HG03135 (cell line): ENCODE measurements around the gene GPRIN2.
A peak's percentile ranks its signal among the peaks of the same experiment; 100 is the strongest.
"Not testable (repeated sequence)": the region's sequence is repeated elsewhere in the genome, so short reads cannot be mapped to it uniquely, and the experiment has no call there.

ENCODE experiments used
- ATAC-seq: cut with Tn5 transposase; IDR thresholded peaks from one replicate; pipeline ENCODE4 v1.9.1; 2021; ENCODE audit warnings: mild to moderate bottlenecking, moderate library complexity; ENCODE audit not compliant: unreplicated experiment

Gene GPRIN2

DNA sequence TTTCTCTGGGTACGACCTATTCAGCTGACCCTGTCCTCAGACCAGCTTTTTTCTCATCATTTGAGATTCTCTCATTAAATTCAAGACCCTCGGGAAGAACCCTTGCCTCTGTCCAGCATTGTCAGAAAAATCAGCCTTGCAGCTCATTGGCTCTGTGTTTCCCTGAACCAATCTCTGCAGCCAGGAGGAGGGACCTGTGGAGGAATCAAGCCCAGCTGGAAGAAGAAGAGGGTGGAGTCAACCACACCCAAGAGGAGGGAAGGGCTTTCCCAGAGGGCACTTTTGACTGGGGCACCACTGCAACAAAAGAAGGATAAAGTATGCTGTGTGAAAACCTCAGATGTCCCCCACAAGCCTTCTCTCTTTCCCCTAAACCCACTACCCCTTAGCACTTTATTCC, 14.2 kb upstream of the GPRIN2 start:
- not testable (repeated sequence) for ATAC-seq

DNA sequence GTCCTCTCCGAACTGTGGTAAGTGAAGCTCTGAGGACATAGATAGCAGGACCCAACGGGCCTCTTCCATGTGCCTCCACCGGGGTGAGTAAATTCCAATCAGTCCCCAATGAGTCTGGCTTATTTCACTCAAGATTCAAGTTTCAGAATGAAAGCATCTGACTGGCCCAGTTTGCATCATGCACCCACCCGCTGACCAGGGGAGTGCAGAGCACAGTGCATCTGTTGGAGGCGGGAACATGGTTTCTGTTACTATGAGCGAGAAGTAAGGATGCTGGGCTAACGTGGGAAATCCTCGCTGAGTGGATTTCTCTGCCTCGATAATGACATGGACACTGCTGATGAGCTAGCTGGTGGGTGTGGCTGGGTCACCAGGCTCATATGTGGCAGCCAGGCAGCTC, 10.7 kb upstream of the GPRIN2 start:
- ATAC-seq, result not testable (repeated sequence)

DNA sequence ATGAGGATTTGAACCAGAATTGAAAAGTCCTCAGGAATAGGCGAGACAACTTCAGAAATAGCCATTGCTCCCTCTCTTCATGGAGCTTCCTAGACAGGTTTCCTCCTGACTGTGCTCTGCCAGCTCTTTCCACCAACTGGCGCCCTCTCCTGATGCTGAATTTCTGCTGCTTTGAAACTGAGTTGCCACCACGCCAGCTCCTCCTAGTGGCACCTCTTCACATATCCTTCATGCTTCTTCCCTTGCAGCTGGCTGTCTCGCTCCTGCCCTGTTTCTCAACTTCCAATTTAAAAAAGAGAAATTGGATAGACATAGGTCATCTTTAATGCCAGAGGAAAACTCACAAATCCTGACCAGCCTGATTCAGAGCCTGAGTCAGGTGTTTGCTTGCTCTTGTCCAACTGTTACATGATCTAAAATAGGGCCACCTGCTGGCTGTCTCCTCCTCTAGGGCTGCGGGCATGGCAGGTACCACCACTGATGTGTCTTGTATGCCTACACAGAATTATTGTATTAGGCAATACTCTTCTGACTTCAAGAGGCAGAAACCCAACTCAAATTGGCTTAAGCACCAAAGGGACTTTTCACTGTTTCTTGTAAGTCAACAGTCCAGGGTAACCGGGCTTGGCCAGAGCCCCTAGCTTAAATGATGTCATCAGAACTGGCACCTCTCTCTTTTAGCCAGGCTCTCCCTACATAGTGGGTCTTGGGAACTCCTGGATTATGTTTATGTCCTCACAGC, 9.3 kb upstream of the GPRIN2 start:
- peak; percentile 85 for ATAC-seq

DNA sequence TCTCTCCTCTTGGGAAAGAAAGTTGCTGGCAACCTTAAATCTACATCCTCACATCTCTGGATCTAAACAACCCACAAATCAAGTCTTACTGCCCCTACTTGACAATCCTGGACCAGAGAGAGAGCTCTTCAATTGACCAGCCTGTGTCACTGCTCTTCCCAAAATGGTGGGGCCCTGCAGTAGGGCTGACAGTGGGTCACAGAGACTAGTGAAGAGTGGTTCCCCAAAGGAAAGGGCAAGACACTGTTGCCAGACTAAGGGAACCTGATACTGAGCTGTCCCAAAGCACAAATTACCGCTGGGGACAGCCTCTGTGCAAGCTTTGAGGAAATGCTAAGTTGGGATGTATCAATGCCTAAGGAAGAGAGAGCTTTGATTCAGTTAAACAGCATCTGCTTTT, 4.5 kb upstream of the GPRIN2 start:
- ATAC-seq, result no peak

DNA sequence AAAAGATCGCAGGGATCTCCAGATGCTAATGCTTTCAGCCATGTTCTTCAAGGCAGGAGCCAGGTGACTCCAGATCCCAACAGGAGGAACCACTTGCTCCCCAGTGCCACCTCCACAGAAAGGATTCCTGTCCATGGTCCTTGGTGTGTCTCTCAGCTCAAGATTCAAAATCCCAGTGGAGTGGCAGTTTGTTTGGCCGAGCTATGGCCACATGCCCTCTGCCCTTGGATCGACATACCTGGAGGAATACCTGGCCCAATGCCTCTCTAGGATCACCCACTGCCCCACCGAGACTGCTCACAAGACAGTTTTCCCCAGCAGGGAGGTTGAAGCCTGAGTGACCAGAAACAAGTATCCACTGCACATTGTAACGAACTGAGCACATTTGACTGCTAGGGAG, 3.9 kb upstream of the GPRIN2 start:
- ATAC-seq, result no peak

DNA sequence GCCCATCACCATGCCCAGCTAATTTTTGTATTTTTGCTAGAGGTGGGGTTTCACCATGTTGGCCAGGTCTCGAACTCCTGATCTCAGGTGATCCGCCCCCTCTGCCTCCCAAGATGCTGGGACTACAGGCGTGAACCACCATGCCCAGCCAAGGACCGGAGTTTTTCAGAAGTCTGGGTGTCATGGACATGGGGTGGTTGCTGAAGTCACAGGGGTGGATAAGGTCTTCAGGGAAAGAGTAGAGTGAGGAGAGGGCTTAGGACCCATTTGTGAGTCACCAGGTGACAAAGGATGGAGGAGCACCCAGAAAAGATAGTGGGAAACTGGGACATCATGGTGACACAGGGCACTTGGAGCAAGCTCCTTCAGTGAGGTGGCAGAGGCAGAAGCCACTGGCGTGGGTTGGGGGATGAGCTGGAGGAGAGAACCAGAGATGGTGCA, 2.8 kb upstream of the GPRIN2 start:
- no peak for ATAC-seq

DNA sequence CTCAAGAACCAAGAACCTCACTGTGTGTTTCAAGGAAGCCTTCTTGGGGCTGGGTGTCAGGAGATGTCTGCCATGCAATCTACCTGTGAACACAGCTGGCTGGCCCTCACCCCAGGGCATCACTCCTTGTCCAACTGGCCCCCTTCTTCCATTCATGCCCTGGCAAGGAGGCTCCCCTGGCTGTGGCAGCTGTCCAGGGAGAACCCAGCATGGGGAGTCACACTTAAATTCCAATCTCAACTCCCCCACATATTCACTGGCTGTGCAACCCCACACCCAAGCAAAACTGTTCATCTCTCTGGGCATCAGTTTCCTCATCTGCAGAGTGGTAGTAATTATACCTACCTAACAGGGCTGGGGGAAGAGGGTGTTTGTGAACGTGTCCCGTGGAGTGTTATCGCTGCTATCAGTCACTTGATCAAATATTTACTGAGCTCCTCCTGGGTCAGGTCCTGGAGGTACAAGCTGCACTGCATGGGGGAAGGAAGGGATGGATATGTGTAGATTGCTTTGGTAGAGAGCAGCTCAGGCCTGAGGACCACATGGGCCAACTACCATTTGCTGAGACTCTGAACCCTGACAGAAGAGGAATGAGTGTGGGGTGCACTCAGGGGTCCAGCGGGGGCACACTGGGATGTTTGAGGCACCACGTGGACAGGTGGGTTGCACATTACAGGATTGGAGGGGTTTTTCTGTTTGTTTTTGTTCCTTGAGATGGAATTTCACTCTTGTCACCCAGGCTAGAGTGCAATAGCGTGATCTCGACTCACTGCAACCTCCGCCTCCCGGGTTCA, 2.1 kb upstream of the GPRIN2 start:
- ATAC-seq, result no peak

DNA sequence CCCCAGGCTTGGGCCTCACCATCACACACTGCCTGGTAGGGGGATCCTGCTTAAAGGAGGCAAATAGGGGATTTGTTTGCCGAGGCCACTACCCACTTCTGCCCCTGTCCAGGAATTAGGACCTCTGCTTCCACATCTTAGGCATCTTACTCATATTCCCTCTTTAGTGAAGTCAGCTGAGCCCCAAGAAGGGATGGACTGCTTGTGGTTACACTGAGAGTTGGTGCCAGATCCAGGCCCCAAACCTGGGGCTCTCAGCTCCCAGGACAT, 1.6 kb upstream of the GPRIN2 start:
- ATAC-seq, result no peak

DNA sequence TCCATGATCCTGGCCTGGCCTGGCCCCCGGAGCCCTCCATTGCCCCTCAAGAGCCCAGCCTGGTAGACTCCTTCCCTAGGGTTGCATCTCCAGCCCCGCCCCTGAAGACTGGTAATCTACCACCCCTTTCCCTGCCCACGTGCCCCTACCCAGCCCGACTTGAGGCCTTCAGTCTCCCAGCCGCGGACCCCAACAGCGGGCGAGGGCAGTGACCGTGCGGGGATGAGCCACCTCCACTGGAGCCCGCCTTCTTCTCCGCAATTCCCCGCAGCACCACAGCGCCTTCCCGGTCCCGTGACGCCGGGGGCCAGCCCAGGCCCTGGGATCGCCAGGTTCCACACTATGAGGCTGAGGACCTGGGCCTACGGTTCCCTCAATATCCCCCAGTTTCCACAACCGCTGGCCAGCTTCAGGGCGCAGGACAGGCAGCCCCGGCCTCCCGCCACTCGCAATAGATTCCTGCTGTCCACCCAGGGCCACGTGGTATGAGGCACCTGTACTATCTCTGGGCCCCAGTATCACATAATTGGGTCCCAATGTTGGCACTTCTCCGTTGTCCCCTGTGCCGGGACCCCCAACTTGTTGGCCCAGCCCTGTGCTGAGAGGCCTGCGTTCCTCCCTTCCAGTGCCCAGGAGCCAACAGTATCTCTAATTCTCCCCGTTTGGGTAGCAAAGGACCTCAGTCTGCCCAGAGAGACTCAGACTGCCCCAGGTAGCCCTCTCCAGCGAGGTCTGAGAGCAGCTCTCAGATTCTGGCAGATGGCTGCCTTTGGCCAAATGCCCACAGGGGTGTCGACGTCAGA, 1.1 kb upstream of the GPRIN2 start:
- no peak for ATAC-seq

DNA sequence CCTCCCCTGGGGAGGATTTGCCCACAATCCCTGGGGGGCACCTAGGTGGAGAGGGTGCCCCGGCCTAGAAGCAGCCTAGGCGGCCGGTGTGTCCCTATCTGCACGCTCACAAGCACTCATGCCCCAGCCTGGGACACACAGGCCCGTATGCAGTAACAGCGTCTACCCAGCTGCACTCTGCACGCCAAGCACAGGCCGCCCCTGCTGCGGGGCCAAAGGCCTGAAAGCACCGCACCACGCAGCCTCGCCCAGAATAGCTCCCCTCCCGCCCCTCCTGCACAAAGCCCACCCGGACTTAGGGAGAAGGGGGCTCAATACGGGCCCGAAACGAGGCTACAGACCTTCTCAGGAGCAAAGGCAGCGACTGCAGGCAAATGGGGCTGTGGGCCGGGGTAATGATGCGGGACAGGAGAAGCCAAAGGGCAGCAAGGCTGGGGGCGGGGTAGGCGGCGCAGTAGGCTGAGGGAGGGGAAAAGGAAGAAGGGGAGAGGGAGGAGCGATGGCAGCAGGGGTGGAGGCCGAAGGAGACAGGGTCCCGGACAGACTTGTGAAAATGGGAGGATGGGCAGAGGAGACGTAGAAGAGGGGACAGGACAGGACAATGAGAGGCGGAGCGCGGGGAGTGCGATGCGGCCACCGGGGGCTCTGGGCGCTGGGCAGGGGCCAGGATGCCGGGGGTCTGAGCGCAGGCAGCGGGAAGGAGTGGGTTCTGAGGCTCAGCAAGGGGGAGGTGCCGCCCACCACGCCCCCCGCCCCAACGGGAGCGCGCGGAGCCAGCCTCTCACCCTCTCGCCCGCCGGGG, 544 bp downstream of the GPRIN2 start:
- no peak for ATAC-seq

DNA sequence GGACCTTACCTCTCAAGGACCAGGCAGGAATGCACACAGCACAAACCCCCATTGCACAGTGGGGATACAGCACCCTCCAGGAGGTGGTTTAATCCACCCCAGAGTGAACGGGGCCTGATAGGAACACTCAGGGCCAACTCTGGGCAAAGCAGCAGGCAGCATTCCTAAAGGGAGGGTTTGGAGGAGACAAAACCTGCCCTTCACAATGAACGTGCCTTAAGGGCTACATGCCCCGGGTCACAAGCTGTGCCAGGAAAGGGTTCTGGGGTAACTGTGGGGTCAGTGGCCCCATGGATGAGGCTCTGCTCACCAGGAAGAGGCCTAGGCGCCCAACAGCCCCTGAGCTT, 1.1 kb downstream of the GPRIN2 start:
- no peak for ATAC-seq

DNA sequence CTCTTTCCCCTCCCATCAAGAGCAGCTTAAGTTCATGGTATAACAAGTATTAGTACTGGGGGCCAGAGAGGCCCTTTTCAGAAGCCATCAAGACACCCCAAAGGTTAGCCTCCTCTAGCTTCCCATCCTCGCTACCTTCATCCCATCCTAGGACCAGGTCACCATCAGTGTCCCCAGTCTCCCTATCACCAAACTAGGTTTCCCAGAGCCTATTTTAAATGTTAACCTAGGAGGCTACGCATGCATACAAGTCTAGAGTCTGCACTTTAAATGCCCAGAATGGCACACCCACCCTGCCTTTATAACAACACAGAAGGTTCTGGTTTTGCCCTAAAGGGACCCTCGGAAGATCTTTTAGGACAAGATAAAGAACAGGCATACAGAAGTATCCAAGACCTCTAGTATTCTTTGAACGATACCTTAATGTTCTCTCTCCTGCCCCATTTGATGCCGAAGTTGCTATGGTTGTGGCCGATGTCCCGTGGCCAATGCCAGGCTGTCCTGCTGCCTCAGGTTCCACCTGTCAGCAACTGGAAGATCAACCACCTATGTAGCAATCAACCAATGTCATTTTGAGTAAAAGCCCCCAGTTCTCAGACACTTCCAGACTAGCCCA, 2.2 kb downstream of the GPRIN2 start:
- no peak for ATAC-seq

DNA sequence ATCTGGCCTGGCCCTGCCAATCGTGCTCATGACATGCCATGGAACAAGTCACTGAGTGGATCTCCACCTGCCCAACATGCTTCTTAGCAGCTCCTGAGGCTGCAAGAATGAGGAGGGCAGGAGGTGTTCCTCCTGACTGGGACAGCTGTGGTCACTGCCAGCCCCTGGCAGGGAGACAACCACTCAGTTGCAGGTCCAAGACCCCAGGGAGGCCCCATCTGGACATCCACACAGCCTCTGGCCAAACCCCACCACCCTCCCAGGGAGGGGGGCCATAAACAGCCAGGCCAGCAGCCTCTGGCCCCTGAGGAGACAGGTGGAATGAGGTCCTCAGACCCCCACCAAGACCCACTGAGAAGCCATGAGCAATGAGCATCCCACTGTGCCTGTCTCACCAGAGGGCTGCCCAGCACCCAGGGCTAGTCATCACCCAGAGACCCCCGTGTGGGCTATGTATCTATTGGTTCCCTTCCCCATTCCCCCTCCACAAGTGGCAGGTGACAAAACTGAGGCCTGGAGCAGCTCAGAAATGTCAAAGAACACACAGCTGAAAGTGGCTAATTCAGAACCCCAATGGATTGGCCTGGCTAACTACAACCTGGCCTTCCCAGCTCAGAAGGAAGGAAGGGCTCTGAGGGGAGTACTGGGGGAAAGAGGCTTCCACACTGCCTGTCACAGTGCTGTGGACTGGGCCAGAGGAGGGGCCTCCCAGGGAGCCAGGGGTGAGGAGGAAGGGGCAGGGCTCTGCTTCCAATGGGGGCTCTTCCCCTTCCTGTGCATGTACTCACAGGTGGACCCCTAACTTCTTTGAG, 3.0 kb downstream of the GPRIN2 start:
- no peak for ATAC-seq

DNA sequence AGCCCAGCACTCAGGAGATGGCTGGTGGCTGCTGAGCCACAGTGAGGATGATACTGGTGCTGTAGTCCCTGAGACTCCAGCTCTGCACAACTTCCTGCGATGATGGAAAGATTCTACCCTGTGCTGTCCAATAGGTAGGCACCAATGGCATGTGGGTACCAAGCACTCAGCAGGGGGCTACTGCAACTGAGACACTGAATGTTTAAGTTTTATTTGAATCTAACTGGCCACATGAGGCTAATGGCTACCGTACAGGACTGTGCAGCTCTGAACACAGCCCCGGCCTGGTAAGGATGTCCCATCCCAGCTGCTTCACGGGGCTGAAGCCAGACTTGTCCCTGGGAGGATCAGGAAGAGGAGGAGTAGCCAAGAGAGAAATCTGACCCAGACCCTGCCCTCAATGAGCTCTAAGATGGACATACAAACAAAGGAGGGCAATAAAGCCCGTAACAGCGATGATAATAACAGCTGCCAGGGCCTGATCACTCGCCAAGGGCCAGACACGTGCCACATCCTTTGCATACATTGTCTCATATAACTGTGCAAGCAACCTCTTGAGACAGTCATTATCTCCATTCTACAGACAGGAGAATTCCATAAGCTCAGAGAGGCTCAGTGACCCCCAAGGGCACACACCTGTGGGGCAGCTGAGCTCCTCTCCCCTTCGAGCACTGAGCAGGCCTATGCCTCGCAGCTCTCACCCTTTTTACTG, 3.8 kb downstream of the GPRIN2 start:
- no peak for ATAC-seq

DNA sequence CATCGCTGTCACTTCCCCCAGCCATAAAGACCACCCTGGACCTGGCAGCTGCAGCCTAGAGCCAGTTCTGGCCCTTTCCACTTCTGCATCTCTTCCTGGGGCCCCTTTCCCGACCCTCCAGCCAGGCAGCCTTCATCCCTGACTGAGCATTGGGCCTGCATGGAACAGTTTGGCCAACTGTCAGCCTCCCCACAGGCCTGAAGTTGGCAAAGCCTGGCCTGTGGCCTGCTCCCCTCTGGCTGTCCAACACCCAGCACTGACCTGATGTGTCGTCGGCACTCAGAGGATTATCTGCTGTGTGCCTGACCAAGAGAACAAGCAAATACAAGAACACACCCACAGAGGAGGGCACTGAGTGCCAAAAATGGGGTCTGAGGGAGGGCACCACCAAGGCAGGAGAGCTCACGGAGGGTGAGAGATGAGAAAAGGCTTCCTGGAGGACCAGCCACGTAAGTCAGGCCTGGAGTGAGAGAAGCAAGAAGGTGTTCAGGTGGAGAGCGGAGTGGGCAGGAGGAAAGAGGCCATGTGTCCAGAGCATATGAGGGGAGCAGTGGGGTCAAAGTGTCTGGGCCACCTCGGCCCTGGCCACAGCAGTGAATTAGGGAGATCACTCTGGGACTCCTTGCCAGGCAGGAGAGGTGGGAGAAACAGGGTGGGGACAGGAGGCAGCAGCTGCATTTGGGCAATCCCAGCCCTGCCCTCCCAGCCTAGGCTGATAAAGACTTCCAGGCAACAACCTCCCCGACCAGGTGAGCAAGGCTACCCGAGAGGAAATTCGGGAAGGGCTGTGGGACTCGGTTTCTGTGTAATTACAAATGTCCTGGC, 4.5 kb downstream of the GPRIN2 start:
- no peak for ATAC-seq

DNA sequence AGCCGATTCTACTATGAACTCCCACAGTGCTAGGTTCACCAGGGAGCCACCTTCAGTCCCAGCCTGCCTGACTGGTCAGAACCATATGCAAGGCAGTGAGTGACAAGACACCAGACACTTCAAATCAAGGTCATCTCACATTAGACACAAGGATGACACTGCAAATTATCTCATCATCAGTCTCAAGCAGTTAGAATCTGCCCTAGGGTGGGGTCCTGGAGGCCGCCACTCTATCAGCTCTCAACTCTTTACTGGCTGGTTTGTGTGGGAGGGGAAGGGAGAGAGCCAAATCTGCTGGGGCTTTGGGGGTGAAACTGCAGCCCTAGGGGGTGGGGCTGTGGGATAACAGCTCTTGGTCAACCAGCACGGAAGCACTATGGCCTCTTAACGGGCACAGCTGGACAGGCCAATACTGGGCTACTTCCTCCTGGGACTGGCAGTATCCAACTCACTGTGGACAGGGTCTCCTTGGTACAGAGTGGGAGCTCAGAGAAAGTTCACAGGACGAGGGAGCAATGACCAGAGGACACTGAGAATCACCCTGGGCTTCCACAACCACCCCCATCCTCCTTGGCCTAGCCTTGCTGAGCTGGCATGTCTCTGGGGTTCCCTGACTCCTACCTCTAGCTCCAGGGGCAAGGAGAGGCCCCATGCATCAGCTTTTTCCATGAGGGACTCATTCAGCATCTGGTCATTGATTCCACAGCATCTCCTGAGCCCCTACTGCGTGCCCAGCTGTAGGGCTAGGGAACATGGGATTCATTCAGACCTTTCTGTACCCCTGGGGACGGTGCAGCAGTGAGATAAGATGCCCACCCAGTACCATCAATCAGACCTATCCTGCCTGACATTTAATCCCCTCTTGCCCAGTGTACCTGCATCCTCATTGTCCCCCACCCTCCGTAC, 5.4 kb downstream of the GPRIN2 start:
- ATAC-seq, result no peak

DNA sequence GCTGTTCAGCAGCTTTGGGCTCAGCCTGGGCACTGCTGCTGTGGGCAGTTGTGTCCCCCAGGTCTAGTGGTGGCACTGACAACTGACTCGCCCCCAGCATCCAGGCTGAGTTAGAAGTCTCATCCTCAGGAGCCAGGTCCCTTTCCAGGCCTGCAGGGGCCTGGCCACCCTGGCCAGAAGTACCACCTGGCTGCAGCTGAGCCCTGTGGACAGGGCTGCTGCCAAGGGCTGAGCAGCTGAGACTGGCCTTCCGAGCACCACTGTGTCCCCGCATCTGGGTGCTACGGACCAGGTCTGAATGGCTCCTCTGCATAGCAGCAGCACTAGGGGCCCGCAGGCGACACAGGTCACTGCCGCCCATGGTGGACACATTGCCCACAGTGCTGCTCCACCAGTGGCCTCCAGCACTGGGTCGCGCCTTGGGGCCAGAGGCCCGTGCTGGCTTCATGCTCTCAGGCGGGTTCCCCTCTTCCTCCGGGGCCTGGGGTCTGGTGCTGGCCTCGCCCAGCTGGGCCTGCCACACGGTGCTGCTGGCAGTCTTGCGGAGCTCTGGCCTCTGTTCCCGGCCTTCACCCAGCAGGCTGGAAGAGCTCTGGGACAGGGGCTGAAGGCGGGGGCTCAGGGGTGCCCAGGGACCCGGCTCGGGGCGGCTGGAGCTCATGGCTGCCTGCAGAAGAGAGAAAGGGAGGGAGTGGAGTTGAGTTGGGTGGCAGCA, 6.2 kb downstream of the GPRIN2 start:
- ATAC-seq, result no peak
